Breast epithelium (tissue), 4 donors: ENCODE results near the gene TRPM2. TPM values are rescaled to one million over a fixed set of nuclear protein-coding genes. Genes with fewer than 3 reads are reported as not detected.

Source experiments
- DNase-seq, 2 donors: peaks; one replicate each; pipeline ENCODE4 v3.0.0-alpha.2; 2019; ENCODE audit warnings: low spot score in 2 of 2
- H3K27ac ChIP-seq, 2 donors: fragments of 200-600 bp; sonication (generic) in 1 of 2; one replicate each; pipeline ENCODE4 v1.5.1; 2016 to 2019; ENCODE audit warnings: mild to moderate bottlenecking in 1 of 2
- H3K27me3 ChIP-seq, 2 donors: fragments of 200-600 bp; sonication (generic) in 1 of 2; one replicate each; pipeline versions ENCODE4 v1.5.1 to v1.6.0; 2017 to 2019; ENCODE audit warnings: control low read depth in 1 of 2, mild to moderate bottlenecking in 1 of 2
- H3K36me3 ChIP-seq: fragments of 200-600 bp; one replicate; pipeline ENCODE4 v1.5.1; 2019
- H3K4me1 ChIP-seq, 2 donors: fragments of 200-600 bp; sonication (generic); one replicate each; pipeline ENCODE4 v1.5.1; 2016 to 2019; ENCODE audit warnings: control low read depth in 1 of 2
- H3K4me3 ChIP-seq, 3 donors: fragments of 200-600 bp; sonication (generic); 1 replicate in 2 of 3; 2 replicates in 1 of 3; pipeline ENCODE4 v1.5.1; 2016 to 2019; ENCODE audit warnings: mild to moderate bottlenecking in 3 of 3, moderate library complexity in 2 of 3
- H3K9me3 ChIP-seq, 2 donors: fragments of 200-600 bp; sonication (generic) in 1 of 2; one replicate each; pipeline ENCODE4 v1.5.1; 2016 to 2019; ENCODE audit warnings: control low read depth in 1 of 2
- POLR2A ChIP-seq: fragments of 450-650 bp; IDR thresholded peaks from one replicate; pipeline ENCODE4 v1.6.1; 2016; ENCODE audit warnings: antibody characterized with exemption, mild to moderate bottlenecking, moderate library complexity
- POLR2AphosphoS5 ChIP-seq, 3 donors: sonication (generic); formaldehyde crosslinking; IDR thresholded peaks; one replicate each; pipeline ENCODE4 v1.6.1; 2017; ENCODE audit warnings: antibody characterized with exemption in 3 of 3
- intact Hi-C: fragments of 100-400 bp; cut with DNase I; formaldehyde crosslinking; loops from one replicate; pipeline ENCODE4 v1.15.1; 2023; ENCODE audit warnings: low total_unique reads
- total RNA-seq, 3 donors: library from RNA; depleted of rRNA; stranded (reverse); fragments of >200 nt; gene quantifications; one replicate each; pipeline ENCODE4 v1.1.0, GENCODE V29; 2016
- TF ChIP-seq, protein P1 (sequence below), 3 donors: fragments of 450-650 bp; IDR thresholded peaks; one replicate each; pipeline ENCODE4 v1.5.1; 2016 to 2017; ENCODE audit warnings: antibody characterized with exemption in 3 of 3, mild to moderate bottlenecking in 3 of 3, moderate library complexity in 3 of 3

Gene TRPM2
- total RNA-seq, 3 donors from 2014 or later = 4.3 to 7.9 (median 7.2) TPM

- Histone ChIP-seq H3K27me3 (peaks cover 0 to 33% of the 10 kb centered on the region in 2 donors), H3K36me3 (no peaks in the 10 kb centered on the region), H3K27ac (no peak overlapping the region), H3K4me3 (no peak overlapping the region), H3K4me1 (no peaks in the 10 kb centered on the region), H3K9me3 (no peaks in the 10 kb centered on the region)
- peak in 1 of 2 donors; percentile 38 for DNase-seq
- TF ChIP-seq, protein P1, sequence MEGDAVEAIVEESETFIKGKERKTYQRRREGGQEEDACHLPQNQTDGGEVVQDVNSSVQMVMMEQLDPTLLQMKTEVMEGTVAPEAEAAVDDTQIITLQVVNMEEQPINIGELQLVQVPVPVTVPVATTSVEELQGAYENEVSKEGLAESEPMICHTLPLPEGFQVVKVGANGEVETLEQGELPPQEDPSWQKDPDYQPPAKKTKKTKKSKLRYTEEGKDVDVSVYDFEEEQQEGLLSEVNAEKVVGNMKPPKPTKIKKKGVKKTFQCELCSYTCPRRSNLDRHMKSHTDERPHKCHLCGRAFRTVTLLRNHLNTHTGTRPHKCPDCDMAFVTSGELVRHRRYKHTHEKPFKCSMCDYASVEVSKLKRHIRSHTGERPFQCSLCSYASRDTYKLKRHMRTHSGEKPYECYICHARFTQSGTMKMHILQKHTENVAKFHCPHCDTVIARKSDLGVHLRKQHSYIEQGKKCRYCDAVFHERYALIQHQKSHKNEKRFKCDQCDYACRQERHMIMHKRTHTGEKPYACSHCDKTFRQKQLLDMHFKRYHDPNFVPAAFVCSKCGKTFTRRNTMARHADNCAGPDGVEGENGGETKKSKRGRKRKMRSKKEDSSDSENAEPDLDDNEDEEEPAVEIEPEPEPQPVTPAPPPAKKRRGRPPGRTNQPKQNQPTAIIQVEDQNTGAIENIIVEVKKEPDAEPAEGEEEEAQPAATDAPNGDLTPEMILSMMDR (IDR thresholded peaks at IDR 0.05) = no peak
- TF ChIP-seq POLR2A (no peak), POLR2AphosphoS5 (IDR thresholded peaks at IDR 0.05) (no peak)
- intact Hi-C loops = no loop called here
Measured at GRCh38 chr21:44423312-44423821, 69.9 kb downstream of the TRPM2 start.

GRCh38 chr21:44423941-44424607 lies 70.7 kb downstream of the TRPM2 start:
- TF ChIP-seq, protein P1 (IDR thresholded peaks at IDR 0.05) = no peak
- no peak for TF ChIP-seq POLR2A
- DNase-seq = peak in 1 of 2 donors; percentile 20
- Histone ChIP-seq H3K27ac (no peak overlapping the region), H3K9me3 (peaks cover 0 to 6% of the 10 kb centered on the region in 2 donors), H3K4me3 (no peak overlapping the region), H3K27me3 (peaks cover 0 to 33% of the 10 kb centered on the region in 2 donors), H3K4me1 (no peaks in the 10 kb centered on the region), H3K36me3 (no peaks in the 10 kb centered on the region)
- intact Hi-C loops = no loop called here

- intact Hi-C loops = no loop called here
- Histone ChIP-seq H3K27ac (peak overlapping the region in 1 of 2 donors; percentile 61), H3K27me3 (peaks cover 0 to 33% of the 10 kb centered on the region in 2 donors), H3K4me1 (no peaks in the 10 kb centered on the region), H3K36me3 (no peaks in the 10 kb centered on the region), H3K4me3 (peak overlapping the region in 2 of 3 donors; percentile 40 to 60), H3K9me3 (peaks cover 2 to 12% of the 10 kb centered on the region in 2 donors)
- TF ChIP-seq POLR2A = no peak
- TF ChIP-seq POLR2AphosphoS5 (IDR thresholded peaks at IDR 0.05) = no peak
- TF ChIP-seq, protein P1 (IDR thresholded peaks at IDR 0.05) = no peak
- peak in 1 of 2 donors; percentile 41 for DNase-seq
Measured at GRCh38 chr21:44424608-44425306, 71.3 kb downstream of the TRPM2 start.

GRCh38 chr21:44425307-44425894 lies 72.0 kb downstream of the TRPM2 start:
- H3K36me3 ChIP-seq = no peaks in the 10 kb centered on the region
- intact Hi-C loops = no loop called here
- H3K4me1 ChIP-seq = no peaks in the 10 kb centered on the region
- TF ChIP-seq, protein P1 (IDR thresholded peaks at IDR 0.05) = no peak
- TF ChIP-seq POLR2A (no peak), POLR2AphosphoS5 (IDR thresholded peaks at IDR 0.05) (no peak)
- DNase-seq = peak in 1 of 2 donors; percentile 51
- peak overlapping the region in 1 of 2 donors; percentile 61 for H3K27ac ChIP-seq
- H3K27me3 ChIP-seq = peaks cover 0 to 33% of the 10 kb centered on the region in 2 donors
- peaks cover 5 to 16% of the 10 kb centered on the region in 2 donors for H3K9me3 ChIP-seq
- peak overlapping the region in 2 of 3 donors; percentile 40 to 60 for H3K4me3 ChIP-seq
